ENCODE measurements around the gene CRISP1. TPM values are rescaled to one million over a fixed set of nuclear protein-coding genes. Genes with fewer than 3 reads are reported as not detected.

CRISP1 gene
- total and polyA plus RNA-seq, 7 donors = not detected

DNA sequence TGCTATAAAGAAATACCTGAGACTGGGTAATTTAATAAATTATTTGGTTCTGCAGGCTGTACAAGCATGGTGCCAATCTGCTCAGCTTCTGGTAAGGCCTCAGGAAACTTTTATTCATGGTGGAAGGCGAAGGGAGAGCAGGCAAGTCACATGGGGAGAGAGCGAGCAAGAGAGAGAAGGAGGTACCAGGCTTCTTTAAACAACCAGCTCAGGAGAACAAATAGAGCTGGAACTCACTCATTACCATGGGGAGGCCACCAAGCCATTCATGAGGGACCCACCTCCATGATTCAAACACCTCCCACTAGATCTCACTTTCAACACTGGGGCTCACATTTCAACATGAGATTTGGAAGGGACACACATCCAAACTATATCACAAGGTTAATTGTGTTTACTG is 44.9 kb upstream of the CRISP1 start:
- WGBS, 2 donors = 80 to 83% methylated on average over 2 of the region's 2 CpGs
- Histone ChIP-seq H3K9me3 (no peaks in the 10 kb centered on the region), H3K4me1 (peaks cover 0 to 29% (median 6%) of the 10 kb centered on the region in 4 donors), H3K27me3 (no peaks in the 10 kb centered on the region), H3K4me3 (no peak overlapping the region), H3K36me3 (no peaks in the 10 kb centered on the region), H3K27ac (no peak overlapping the region)
- intact Hi-C loops (cut with DNase I) = no loop called here
- no peak for DNase-seq
- TF ChIP-seq POLR2A (IDR thresholded peaks at IDR 0.05) (no peak), EP300 (IDR thresholded peaks at IDR 0.05) (no peak), POLR2AphosphoS5 (IDR thresholded peaks at IDR 0.05) (no peak)
- TF ChIP-seq, protein P1, sequence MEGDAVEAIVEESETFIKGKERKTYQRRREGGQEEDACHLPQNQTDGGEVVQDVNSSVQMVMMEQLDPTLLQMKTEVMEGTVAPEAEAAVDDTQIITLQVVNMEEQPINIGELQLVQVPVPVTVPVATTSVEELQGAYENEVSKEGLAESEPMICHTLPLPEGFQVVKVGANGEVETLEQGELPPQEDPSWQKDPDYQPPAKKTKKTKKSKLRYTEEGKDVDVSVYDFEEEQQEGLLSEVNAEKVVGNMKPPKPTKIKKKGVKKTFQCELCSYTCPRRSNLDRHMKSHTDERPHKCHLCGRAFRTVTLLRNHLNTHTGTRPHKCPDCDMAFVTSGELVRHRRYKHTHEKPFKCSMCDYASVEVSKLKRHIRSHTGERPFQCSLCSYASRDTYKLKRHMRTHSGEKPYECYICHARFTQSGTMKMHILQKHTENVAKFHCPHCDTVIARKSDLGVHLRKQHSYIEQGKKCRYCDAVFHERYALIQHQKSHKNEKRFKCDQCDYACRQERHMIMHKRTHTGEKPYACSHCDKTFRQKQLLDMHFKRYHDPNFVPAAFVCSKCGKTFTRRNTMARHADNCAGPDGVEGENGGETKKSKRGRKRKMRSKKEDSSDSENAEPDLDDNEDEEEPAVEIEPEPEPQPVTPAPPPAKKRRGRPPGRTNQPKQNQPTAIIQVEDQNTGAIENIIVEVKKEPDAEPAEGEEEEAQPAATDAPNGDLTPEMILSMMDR (IDR thresholded peaks at IDR 0.05) = no peak

DNA sequence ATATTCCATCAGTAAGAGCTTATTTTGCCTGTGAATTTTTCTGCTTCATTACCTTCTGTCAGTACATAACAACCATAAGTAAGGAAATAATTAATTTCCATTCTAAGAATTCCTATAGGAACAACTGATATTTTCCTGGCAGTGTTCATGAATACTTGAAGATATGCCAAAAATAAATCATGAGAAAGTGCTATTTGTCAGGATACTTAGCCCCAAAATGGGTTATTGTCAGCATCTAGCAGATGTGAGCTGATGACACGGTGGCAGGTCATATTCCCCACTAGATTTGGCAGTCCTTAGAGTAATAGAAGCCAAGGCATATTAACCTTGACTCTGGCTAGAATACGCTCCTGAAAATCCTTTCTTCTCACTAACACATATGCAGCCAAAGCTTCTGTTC is 43.2 kb upstream of the CRISP1 start:
- intact Hi-C loops (cut with DNase I) = loop anchor here (1.0 kb wide), 1 partner anchor 8 kb away; no protein-coding TSS in a partner anchor
- no peak for DNase-seq
- no peaks in the 10 kb centered on the region for H3K9me3 ChIP-seq
- H3K36me3 ChIP-seq = no peaks in the 10 kb centered on the region
- TF ChIP-seq POLR2AphosphoS5 (IDR thresholded peaks at IDR 0.05) (no peak), POLR2A (IDR thresholded peaks at IDR 0.05) (no peak), EP300 (IDR thresholded peaks at IDR 0.05) (no peak)
- TF ChIP-seq, protein P1 (IDR thresholded peaks at IDR 0.05) = no peak
- no peak overlapping the region for H3K4me3 ChIP-seq
- no peaks in the 10 kb centered on the region for H3K27me3 ChIP-seq
- no peak overlapping the region for H3K27ac ChIP-seq
- peaks cover 0 to 28% (median 6%) of the 10 kb centered on the region in 4 donors for H3K4me1 ChIP-seq
- WGBS, 2 donors = 65 to 69% methylated on average over 2 of the region's 2 CpGs

DNA sequence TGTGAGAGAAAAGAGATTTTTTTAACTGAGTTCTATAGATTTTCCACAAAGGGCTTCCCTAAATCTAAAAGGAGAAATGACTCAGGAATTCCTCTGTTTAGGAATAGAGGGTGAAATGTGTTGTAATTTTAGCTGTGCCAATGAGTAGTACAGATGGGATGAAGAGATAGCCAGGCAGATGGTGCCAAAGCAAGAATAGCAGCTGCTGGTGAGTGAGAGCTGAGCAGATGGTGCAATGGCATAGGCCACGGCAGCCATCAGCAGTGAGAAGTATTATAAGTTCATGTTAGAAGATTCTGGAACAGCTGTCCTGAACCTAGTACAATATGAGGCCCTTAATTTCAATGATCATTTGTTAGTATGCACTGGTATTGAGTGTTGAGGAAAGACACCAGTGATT is 40.2 kb upstream of the CRISP1 start:
- TF ChIP-seq EP300 (IDR thresholded peaks at IDR 0.05) (no peak), POLR2A (IDR thresholded peaks at IDR 0.05) (no peak), POLR2AphosphoS5 (IDR thresholded peaks at IDR 0.05) (no peak)
- TF ChIP-seq, protein P1 (IDR thresholded peaks at IDR 0.05) = no peak
- 51 to 79% methylated on average over 1 of the region's 1 CpG for WGBS, 2 donors
- no peak overlapping the region for H3K4me3 ChIP-seq
- H3K27me3 ChIP-seq = no peaks in the 10 kb centered on the region
- DNase-seq = no peak
- H3K4me1 ChIP-seq = peaks cover 0 to 23% (median 6%) of the 10 kb centered on the region in 4 donors
- no peak overlapping the region for H3K27ac ChIP-seq
- no peaks in the 10 kb centered on the region for H3K9me3 ChIP-seq
- intact Hi-C loops (cut with DNase I) = no loop called here
- no peaks in the 10 kb centered on the region for H3K36me3 ChIP-seq

DNA sequence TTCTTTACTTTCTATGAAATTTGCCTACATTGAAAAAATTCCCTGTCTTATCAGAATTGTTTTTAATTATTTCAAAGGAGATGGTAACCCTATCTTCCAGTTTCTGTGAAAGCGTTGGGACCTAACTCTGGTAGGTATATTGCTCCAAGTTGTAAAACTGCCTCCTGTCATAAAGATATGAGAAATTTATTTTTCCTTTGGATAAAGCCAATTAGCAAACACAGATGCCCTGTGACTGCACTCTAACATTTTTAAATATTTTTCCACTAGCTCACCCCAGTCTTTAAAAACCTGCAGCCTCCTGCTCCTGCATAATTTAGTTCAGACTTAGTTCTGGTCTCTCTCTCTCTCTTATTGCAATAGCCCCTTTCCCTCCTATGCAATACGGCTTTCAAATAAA is 39.0 kb upstream of the CRISP1 start:
- intact Hi-C loops (cut with DNase I) = no loop called here
- H3K27me3 ChIP-seq = no peaks in the 10 kb centered on the region
- no peak for DNase-seq
- WGBS, 2 donors = 18 to 56% methylated on average over 2 of the region's 2 CpGs
- no peak overlapping the region for H3K27ac ChIP-seq
- H3K36me3 ChIP-seq = no peaks in the 10 kb centered on the region
- H3K9me3 ChIP-seq = no peaks in the 10 kb centered on the region
- no peak overlapping the region for H3K4me3 ChIP-seq
- H3K4me1 ChIP-seq = peaks cover 0 to 23% (median 6%) of the 10 kb centered on the region in 4 donors
- TF ChIP-seq EP300 (IDR thresholded peaks at IDR 0.05) (no peak), POLR2A (IDR thresholded peaks at IDR 0.05) (no peak), POLR2AphosphoS5 (IDR thresholded peaks at IDR 0.05) (no peak)
- TF ChIP-seq, protein P1 (IDR thresholded peaks at IDR 0.05) = no peak

DNA sequence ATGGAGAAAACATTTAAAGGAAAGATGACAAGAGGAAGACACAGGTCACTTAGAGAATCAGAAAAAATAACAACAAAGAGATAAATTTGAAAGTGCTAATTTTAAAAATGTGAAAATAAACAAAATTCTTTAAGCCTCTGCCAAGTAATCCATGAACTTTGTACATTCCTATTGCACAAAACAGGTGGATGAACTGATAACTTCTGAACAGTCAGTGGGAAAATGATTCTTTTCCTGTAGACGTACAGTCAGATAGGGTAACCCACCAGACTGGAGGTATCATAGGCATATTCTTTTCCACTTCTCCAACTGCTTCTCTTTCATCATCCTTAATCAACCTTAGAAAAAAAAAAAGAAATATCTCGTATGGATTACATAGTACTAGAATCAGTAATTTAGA is 36.5 kb upstream of the CRISP1 start:
- Histone ChIP-seq H3K4me3 (no peak overlapping the region), H3K4me1 (peaks cover 0 to 15% (median 4%) of the 10 kb centered on the region in 4 donors), H3K36me3 (no peaks in the 10 kb centered on the region), H3K27ac (no peak overlapping the region), H3K27me3 (no peaks in the 10 kb centered on the region), H3K9me3 (no peaks in the 10 kb centered on the region)
- DNase-seq = no peak
- no peak for TF ChIP-seq EP300 (IDR thresholded peaks at IDR 0.05)
- no peak for TF ChIP-seq POLR2A (IDR thresholded peaks at IDR 0.05)
- TF ChIP-seq POLR2AphosphoS5 (IDR thresholded peaks at IDR 0.05) = no peak
- TF ChIP-seq, protein P1 (IDR thresholded peaks at IDR 0.05) = no peak
- intact Hi-C loops (cut with DNase I) = no loop called here
- 24 to 73% methylated on average over 2 of the region's 2 CpGs for WGBS, 2 donors

Measured in sigmoid colon (tissue), 7 donors.